ENCODE data around the gene TCOF1. TPM values are rescaled to one million over a fixed set of nuclear protein-coding genes. Genes with fewer than 3 reads are reported as not detected.

Gene TCOF1
- total and polyA plus RNA-seq, 2 of the 8 experiments (the other 6 are each of a cell fraction or from before 2014, with no cell fraction given): 35.9 to 170 TPM

DNA sequence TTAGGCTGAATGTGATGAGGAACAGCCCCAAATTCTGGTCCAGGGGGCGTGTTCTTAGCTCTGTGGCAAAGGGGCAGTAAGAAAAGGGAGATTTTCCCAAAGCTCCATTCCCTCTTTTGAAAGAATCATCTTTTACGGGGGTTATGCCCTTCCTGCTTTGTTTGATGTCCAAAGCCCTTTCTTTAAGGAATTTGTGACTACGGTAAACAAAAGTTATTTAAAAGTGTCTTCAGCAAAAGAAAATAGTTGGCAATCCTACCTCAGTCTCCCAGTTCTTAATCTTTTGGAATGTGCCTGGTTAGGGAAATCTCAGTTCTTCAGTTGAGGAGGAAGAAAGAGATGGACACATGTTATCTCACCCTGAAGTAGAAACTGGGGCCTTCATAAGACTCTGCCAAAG, 30.4 kb upstream of the TCOF1 start:
- H3K56ac ChIP-seq (replicated peaks; ENCODE audit: insufficient read length, low read depth, low read length): no peak overlapping the region
- no peak overlapping the region for H2AK5ac ChIP-seq (ENCODE audit: low read depth, low read length)
- H3K14ac ChIP-seq (ENCODE audit: insufficient read length): no peak overlapping the region
- no peak overlapping the region for H3K4me3 ChIP-seq (ENCODE audit: extremely low read depth in 1 of 4, insufficient read depth in 2 of 4, low read depth in 3 of 4, low read length in 4 of 4)
- no peak for FAIRE-seq
- H2BK120ac ChIP-seq (replicated peaks; ENCODE audit: low read depth, low read length): no peak overlapping the region
- H3K27ac ChIP-seq (ENCODE audit: low read depth, low read length): no peak overlapping the region
- H3K23ac ChIP-seq (ENCODE audit: insufficient read length): no peak overlapping the region
- no peak overlapping the region for H2BK12ac ChIP-seq (ENCODE audit: low read depth, low read length)
- no peak overlapping the region for H3K4ac ChIP-seq (replicated peaks; ENCODE audit: insufficient read length, low read depth, low read length)
- no peaks in the 10 kb centered on the region for H3K27me3 ChIP-seq (replicated peaks in 1 of 4; ENCODE audit: control insufficient read depth in 3 of 4, extremely low read depth in 1 of 4, insufficient read depth in 3 of 4, low read length in 3 of 4)
- WGBS, 2 experiments (ENCODE audit: extremely low coverage in 1 of 2, insufficient coverage in 1 of 2, insufficient read length in 1 of 2, insufficient replicate concordance in 2 of 2, low coverage in 1 of 2, low lambda C conversion rate in 2 of 2, missing lambda C conversion rate in 1 of 2): 84% methylated on average over 3 of the region's 3 CpGs; no CpG with 5 or more reads in 1 of the 2 experiments
- no peaks in the 10 kb centered on the region for H3K9me3 ChIP-seq (ENCODE audit: insufficient read depth in 2 of 2, low read depth in 1 of 2, low read length in 1 of 2)
- H3K9ac ChIP-seq (replicated peaks in 1 of 4; ENCODE audit: extremely low read depth in 1 of 4, low read depth in 3 of 4, low read length in 3 of 4): no peak overlapping the region
- H3K23me2 ChIP-seq (ENCODE audit: low read depth, low read length): no peaks in the 10 kb centered on the region
- no peaks in the 10 kb centered on the region for H3K79me1 ChIP-seq (ENCODE audit: low read depth, low read length)
- no peaks in the 10 kb centered on the region for H3K79me2 ChIP-seq (ENCODE audit: control insufficient read depth in 1 of 2, insufficient read depth in 2 of 2, low read length in 2 of 2)
- H3K36me3 ChIP-seq (ENCODE audit: control insufficient read depth in 2 of 4, insufficient read depth in 4 of 4, low read length in 3 of 4): no peaks in the 10 kb centered on the region
- H2BK20ac ChIP-seq (ENCODE audit: low read length): no peak overlapping the region
- no peak overlapping the region for H4K91ac ChIP-seq (replicated peaks; ENCODE audit: insufficient read length, low read length)
- POLR2A ChIA-PET (ENCODE audit: partially characterized antibody): no interaction called here
- no peak overlapping the region for H3K18ac ChIP-seq (ENCODE audit: extremely low read depth, low read length)
- H2BK15ac ChIP-seq (ENCODE audit: low read length): no peak overlapping the region
- H4K5ac ChIP-seq (ENCODE audit: insufficient read length, low read depth, low read length): no peak overlapping the region
- DNase-seq (ENCODE audit: low read depth in 1 of 2, low spot score in 2 of 2): no peak
- H2AFZ ChIP-seq (ENCODE audit: low read length): no peak overlapping the region
- CTCF ChIA-PET (ENCODE audit: partially characterized antibody): interaction anchor here (0.8 to 15.6 kb wide), 6 partner anchors 10 to 159 kb away, joined by 3 to 126 read pairs (median 3); no protein-coding TSS in a partner anchor
- no peaks in the 10 kb centered on the region for H4K20me1 ChIP-seq (replicated peaks in 1 of 2; ENCODE audit: control insufficient read depth in 1 of 2, insufficient read depth in 2 of 2, low read length in 2 of 2)
- H4K8ac ChIP-seq (ENCODE audit: extremely low read depth, insufficient read depth, low read length): no peak overlapping the region
- TF ChIP-seq TAF7 (optimal IDR thresholded peaks at IDR 0.05; ENCODE audit: borderline replicate concordance, low read depth, low read length): no peak
- no peak overlapping the region for H2BK5ac ChIP-seq (ENCODE audit: low read depth, low read length)
- no peak overlapping the region for H3K4me2 ChIP-seq (ENCODE audit: insufficient read depth in 1 of 2, low read depth in 2 of 2, low read length in 2 of 2)
- no peaks in the 10 kb centered on the region for H3K4me1 ChIP-seq (replicated peaks in 1 of 4; ENCODE audit: control insufficient read depth in 3 of 4, insufficient read depth in 4 of 4, low read length in 3 of 4)
